H9 (cell line): Measurements from ENCODE around the gene HLF. TPM values are rescaled to one million over a fixed set of nuclear protein-coding genes. Genes with fewer than 3 reads are reported as not detected.

Source experiments
- DNase-seq: peaks from one replicate; pipeline ENCODE4 v3.0.0-alpha.2; 2017
- H2AFZ ChIP-seq: one replicate; pipeline ENCODE4 v1.6.1; 2013; ENCODE audit warnings: mild to moderate bottlenecking, low read length, control low read depth, moderate library complexity
- H2AK5ac ChIP-seq: 2 replicates; pipeline ENCODE4 v1.6.1; 2013; ENCODE audit warnings: low read length, control low read depth, mixed read lengths; ENCODE audit not compliant: insufficient read length
- H2BK120ac ChIP-seq: one replicate; pipeline ENCODE4 v1.6.1; 2013; ENCODE audit warnings: low read depth, mild to moderate bottlenecking, low read length, control low read depth, inconsistent platforms; ENCODE audit not compliant: poor library complexity, severe bottlenecking
- H2BK12ac ChIP-seq: 2 replicates; pipeline ENCODE4 v1.6.1; 2013; ENCODE audit warnings: low read length, control low read depth, mixed read lengths, low read depth; ENCODE audit not compliant: insufficient read length
- H2BK15ac ChIP-seq: 2 replicates; pipeline ENCODE4 v1.6.1; 2013; ENCODE audit warnings: low read depth, low read length, control low read depth
- H2BK20ac ChIP-seq: one replicate; pipeline ENCODE4 v1.6.1; 2013; ENCODE audit warnings: low read depth, mild to moderate bottlenecking, low read length, control low read depth, inconsistent platforms; ENCODE audit not compliant: poor library complexity, severe bottlenecking
- H2BK5ac ChIP-seq: 2 replicates; pipeline ENCODE4 v1.6.1; 2013; ENCODE audit warnings: low read length, control low read depth, mixed read lengths; ENCODE audit not compliant: insufficient read length
- H3K14ac ChIP-seq: 2 replicates; pipeline ENCODE4 v1.6.1; 2013; ENCODE audit warnings: low read length, control low read depth; ENCODE audit not compliant: insufficient read depth
- H3K18ac ChIP-seq: 2 replicates; pipeline ENCODE4 v1.6.1; 2013; ENCODE audit warnings: low read depth, mild to moderate bottlenecking, mixed read lengths, low read length, control low read depth; ENCODE audit not compliant: insufficient read length
- H3K23ac ChIP-seq: 2 replicates; pipeline ENCODE4 v1.6.1; 2013; ENCODE audit warnings: low read length, control low read depth, mixed read lengths, low read depth; ENCODE audit not compliant: insufficient read length
- H3K23me2 ChIP-seq: 2 replicates; pipeline ENCODE4 v1.6.1; 2013; ENCODE audit warnings: low read depth, mild to moderate bottlenecking, mixed read lengths, low read length, control low read depth; ENCODE audit not compliant: insufficient read length, poor library complexity, severe bottlenecking
- H3K27ac ChIP-seq: 2 replicates; pipeline ENCODE4 v1.5.1; 2013; ENCODE audit warnings: low read length, control low read depth, mixed read lengths, low read depth; ENCODE audit not compliant: insufficient read length
- H3K27me3 ChIP-seq: 2 replicates; pipeline ENCODE4 v1.6.1; 2013; ENCODE audit warnings: low read length, control low read depth, inconsistent platforms; ENCODE audit not compliant: insufficient read depth
- H3K4ac ChIP-seq: 2 replicates; pipeline ENCODE4 v1.6.1; 2013; ENCODE audit warnings: low read depth, mild to moderate bottlenecking, control low read depth, inconsistent platforms, low read length, moderate library complexity
- H3K4me1 ChIP-seq: 2 replicates; pipeline ENCODE4 v1.6.1; 2013; ENCODE audit warnings: low read length, control low read depth, inconsistent platforms; ENCODE audit not compliant: insufficient read depth
- H3K4me2 ChIP-seq: 2 replicates; pipeline ENCODE4 v1.6.1; 2013; ENCODE audit warnings: low read length, control low read depth, mixed read lengths; ENCODE audit not compliant: insufficient read length, insufficient read depth
- H3K56ac ChIP-seq: 2 replicates; pipeline ENCODE4 v1.6.1; 2013; ENCODE audit warnings: low read depth, mild to moderate bottlenecking, mixed read lengths, low read length, control low read depth; ENCODE audit not compliant: insufficient read length
- H3K79me1 ChIP-seq: 2 replicates; pipeline ENCODE4 v1.6.1; 2013; ENCODE audit warnings: low read depth, mild to moderate bottlenecking, moderate library complexity, low read length, control low read depth, inconsistent platforms; ENCODE audit not compliant: insufficient read depth, poor library complexity, severe bottlenecking
- H3K79me2 ChIP-seq: 2 replicates; pipeline ENCODE4 v1.6.1; 2013; ENCODE audit warnings: low read length, control low read depth, inconsistent platforms; ENCODE audit not compliant: insufficient read depth
- H3K9ac ChIP-seq: 2 replicates; pipeline ENCODE4 v1.6.1; 2013; ENCODE audit warnings: low read length, control low read depth, mixed read lengths; ENCODE audit not compliant: insufficient read length; ENCODE audit errors: extremely low read depth
- H3K9me3 ChIP-seq: one replicate; pipeline ENCODE4 v1.6.1; 2013; ENCODE audit warnings: low read depth, low read length, inconsistent platforms; ENCODE audit not compliant: control insufficient read depth
- H3T11ph ChIP-seq: one replicate; pipeline ENCODE4 v1.6.1; 2013; ENCODE audit warnings: mild to moderate bottlenecking, low read length, control low read depth, inconsistent platforms
- H4K20me1 ChIP-seq: one replicate; pipeline ENCODE4 v1.6.1; 2013; ENCODE audit not compliant: control insufficient read depth, insufficient read length, insufficient read depth
- H4K5ac ChIP-seq: 2 replicates; pipeline ENCODE4 v1.6.1; 2013; ENCODE audit warnings: low read depth, mild to moderate bottlenecking, mixed read lengths, low read length, control low read depth; ENCODE audit not compliant: insufficient read length
- H4K8ac ChIP-seq: replicated peaks from 2 replicates; pipeline ENCODE4 v1.6.1; 2013; ENCODE audit warnings: low read length, control low read depth, mixed read lengths, low read depth; ENCODE audit not compliant: insufficient read length
- H4K91ac ChIP-seq: 2 replicates; pipeline ENCODE4 v1.6.1; 2013; ENCODE audit warnings: low read depth, mild to moderate bottlenecking, moderate library complexity, mixed read lengths, low read length, control low read depth; ENCODE audit not compliant: insufficient read length
- H3K27ac Mint-ChIP-seq, 3 experiments: 2 replicates in 2 of 3; 3 replicates in 1 of 3; pipeline ENCODE4 v1.8.0; 2020 to 2021; ENCODE audit warnings: mixed read lengths in 3 of 3, mild to moderate bottlenecking in 1 of 3, moderate library complexity in 1 of 3
- H3K27me3 Mint-ChIP-seq: 2 replicates; pipeline ENCODE4 v1.8.0; 2021; ENCODE audit warnings: low read depth, mild to moderate bottlenecking, moderate library complexity, mixed read lengths
- H3K36me3 Mint-ChIP-seq, 3 experiments: 2 replicates in 2 of 3; 3 replicates in 1 of 3; pipeline ENCODE4 v1.8.0; 2020 to 2021; ENCODE audit warnings: low read depth in 3 of 3, mixed read lengths in 3 of 3; ENCODE audit not compliant: insufficient read depth in 1 of 3
- H3K4me1 Mint-ChIP-seq, 2 experiments: 2 replicates each; pipeline ENCODE4 v1.8.0; 2020; ENCODE audit warnings: mixed read lengths in 2 of 2
- H3K4me3 Mint-ChIP-seq, 2 experiments: 2 replicates in 1 of 2; 3 replicates in 1 of 2; pipeline ENCODE4 v1.8.0; 2020 to 2021; ENCODE audit warnings: mild to moderate bottlenecking in 2 of 2, mixed read lengths in 2 of 2, moderate library complexity in 1 of 2
- H3K9me3 Mint-ChIP-seq, 2 experiments: 2 replicates in 1 of 2; 3 replicates in 1 of 2; pipeline ENCODE4 v1.8.0; 2020; ENCODE audit warnings: mild to moderate bottlenecking in 2 of 2, mixed read lengths in 2 of 2, moderate library complexity in 1 of 2
- WGBS: extraction: QIAGEN DNeasy Blood & Tissue Kit; methylation state at CpG from one replicate; pipeline ENCODE4 v1.1.7; 2013; ENCODE audit warnings: missing lambda C conversion rate, low lambda C conversion rate, mixed read lengths; ENCODE audit not compliant: insufficient read length; ENCODE audit errors: extremely low coverage; 5-methylcytosine and 5-hydroxymethylcytosine counted together
- total RNA-seq: library from RNA; stranded (reverse); gene quantifications from 2 replicates; pipeline ENCODE4 v1.2.1, GENCODE V29; 2021
- TF ChIP-seq, protein P1 (sequence below): fragments of 200-600 bp; sonication (generic); conservative IDR thresholded peaks from 3 replicates; pipeline ENCODE4 v1.8.0; 2021; ENCODE audit warnings: antibody characterized with exemption, mild to moderate bottlenecking

Gene HLF
- total RNA-seq, 1 experiment from 2014 or later = 0.17 TPM

DNA sequence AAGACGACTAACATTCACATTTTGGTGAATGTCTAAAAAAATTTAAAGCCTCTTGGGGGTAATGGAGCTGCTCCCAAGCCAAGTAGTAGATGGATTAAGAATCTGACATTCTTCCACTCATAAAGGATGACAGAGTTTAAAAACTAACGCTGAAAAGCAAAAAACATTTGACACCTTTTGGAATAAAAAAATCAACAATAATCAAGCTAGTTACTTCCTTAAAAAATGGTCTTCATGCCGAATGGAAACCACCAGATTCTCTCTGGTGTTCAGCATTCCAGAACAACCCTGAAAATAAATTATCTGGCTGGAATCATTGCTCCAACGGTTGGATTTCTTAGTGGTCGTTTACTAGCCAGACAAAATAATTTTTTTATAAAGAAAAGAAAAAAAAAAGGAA, 18.0 kb downstream of the HLF start:
- Histone ChIP-seq H2BK120ac (no peak overlapping the region), H3K18ac (no peak overlapping the region), H3K9me3 (no peaks in the 10 kb centered on the region), H2BK15ac (no peak overlapping the region), H4K20me1 (no peaks in the 10 kb centered on the region), H4K5ac (no peak overlapping the region), H2AFZ (no peak overlapping the region), H3K79me2 (no peaks in the 10 kb centered on the region), H3T11ph (no peak overlapping the region), H2BK5ac (no peak overlapping the region), H3K9ac (no peak overlapping the region), H2BK12ac (no peak overlapping the region), H3K27me3 (no peaks in the 10 kb centered on the region), H3K4me2 (no peak overlapping the region), H3K23ac (no peak overlapping the region), H3K79me1 (no peaks in the 10 kb centered on the region), H2AK5ac (no peak overlapping the region), H4K8ac (no peak overlapping the region), H2BK20ac (no peak overlapping the region), H3K56ac (no peak overlapping the region), H3K23me2 (no peaks in the 10 kb centered on the region), H3K27ac (no peak overlapping the region), H3K4me1 (no peaks in the 10 kb centered on the region), H3K4ac (no peak overlapping the region), H3K14ac (no peak overlapping the region), H4K91ac (no peak overlapping the region)
- Mint-ChIP-seq H3K27ac (no peak overlapping the region), H3K4me1 (peaks cover 2 to 5% of the 10 kb centered on the region in 2 experiments; a peak in 2 of 4 replicates), H3K27me3 (no peaks in the 10 kb centered on the region), H3K9me3 (no peaks in the 10 kb centered on the region), H3K36me3 (no peaks in the 10 kb centered on the region), H3K4me3 (no peak overlapping the region)
- no CpG with 5 or more reads among the region's 5 CpGs for WGBS
- no peak for DNase-seq
- TF ChIP-seq, protein P1, sequence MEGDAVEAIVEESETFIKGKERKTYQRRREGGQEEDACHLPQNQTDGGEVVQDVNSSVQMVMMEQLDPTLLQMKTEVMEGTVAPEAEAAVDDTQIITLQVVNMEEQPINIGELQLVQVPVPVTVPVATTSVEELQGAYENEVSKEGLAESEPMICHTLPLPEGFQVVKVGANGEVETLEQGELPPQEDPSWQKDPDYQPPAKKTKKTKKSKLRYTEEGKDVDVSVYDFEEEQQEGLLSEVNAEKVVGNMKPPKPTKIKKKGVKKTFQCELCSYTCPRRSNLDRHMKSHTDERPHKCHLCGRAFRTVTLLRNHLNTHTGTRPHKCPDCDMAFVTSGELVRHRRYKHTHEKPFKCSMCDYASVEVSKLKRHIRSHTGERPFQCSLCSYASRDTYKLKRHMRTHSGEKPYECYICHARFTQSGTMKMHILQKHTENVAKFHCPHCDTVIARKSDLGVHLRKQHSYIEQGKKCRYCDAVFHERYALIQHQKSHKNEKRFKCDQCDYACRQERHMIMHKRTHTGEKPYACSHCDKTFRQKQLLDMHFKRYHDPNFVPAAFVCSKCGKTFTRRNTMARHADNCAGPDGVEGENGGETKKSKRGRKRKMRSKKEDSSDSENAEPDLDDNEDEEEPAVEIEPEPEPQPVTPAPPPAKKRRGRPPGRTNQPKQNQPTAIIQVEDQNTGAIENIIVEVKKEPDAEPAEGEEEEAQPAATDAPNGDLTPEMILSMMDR = no peak
